ENCODE data around the gene TPRN.

The TPRN gene

GRCh38 chr9:137198902-137199283, 1.6 kb downstream of the TPRN start:
- H3K4me3 ChIP-seq (ENCODE audit: insufficient read depth, low read length, poor library complexity, severe bottlenecking), result no peak overlapping the region
- no peak overlapping the region for H2AFZ ChIP-seq (ENCODE audit: low read depth, low read length, severe bottlenecking)
- peaks cover 12% of the 10 kb centered on the region for H3F3A ChIP-seq (ENCODE audit: insufficient read depth)
- no peaks in the 10 kb centered on the region for H3K27me3 ChIP-seq (ENCODE audit: low read length)
- no peaks in the 10 kb centered on the region for H3K9me3 ChIP-seq (ENCODE audit: insufficient read depth, low read length)
- H3K9me2 ChIP-seq (replicated peaks; ENCODE audit: insufficient read depth, low read length), result no peaks in the 10 kb centered on the region
- no peaks in the 10 kb centered on the region for H3K36me3 ChIP-seq (ENCODE audit: low read length)
- H3K27ac ChIP-seq (ENCODE audit: low read depth, low read length), result no peak overlapping the region
- no peak overlapping the region for H3K9ac ChIP-seq (ENCODE audit: low read length)
- TF ChIP-seq CTCF (IDR thresholded peaks at IDR 0.05; ENCODE audit: insufficient read depth, low read length, poor library complexity, severe bottlenecking), result no peak
- no peak for TF ChIP-seq EZH2phosphoT487 (conservative IDR thresholded peaks at IDR 0.05; ENCODE audit: low read length)
- H4K20me1 ChIP-seq (ENCODE audit: low read depth, low read length), result no peaks in the 10 kb centered on the region
- H3K4me2 ChIP-seq (ENCODE audit: low read depth, low read length, poor library complexity, severe bottlenecking), result peak overlapping the region; percentile 59
- peaks cover 1% of the 10 kb centered on the region for H3K79me2 ChIP-seq (ENCODE audit: insufficient read depth, low read length)

- Histone ChIP-seq H3K9ac (ENCODE audit: low read length) (no peak overlapping the region), H3K27me3 (ENCODE audit: low read length) (no peaks in the 10 kb centered on the region)
Measured at GRCh38 chr9:137198051-137198901, 2.3 kb downstream of the TPRN start.

GRCh38 chr9:137195525-137196220, 4.9 kb downstream of the TPRN start:
- Histone ChIP-seq H3K36me3 (ENCODE audit: low read length) (no peaks in the 10 kb centered on the region), H3K4me2 (ENCODE audit: low read depth, low read length, poor library complexity, severe bottlenecking) (no peak overlapping the region), H3K9me3 (ENCODE audit: insufficient read depth, low read length) (no peaks in the 10 kb centered on the region), H3K79me2 (ENCODE audit: insufficient read depth, low read length) (no peaks in the 10 kb centered on the region; the same call in 1 of the 2 replicates), H3K9me2 (replicated peaks; ENCODE audit: insufficient read depth, low read length) (no peaks in the 10 kb centered on the region), H3K27ac (ENCODE audit: low read depth, low read length) (no peak overlapping the region), H2AFZ (ENCODE audit: low read depth, low read length, severe bottlenecking) (no peak overlapping the region), H4K20me1 (ENCODE audit: low read depth, low read length) (no peaks in the 10 kb centered on the region), H3K9ac (ENCODE audit: low read length) (no peak overlapping the region), H3K27me3 (ENCODE audit: low read length) (no peaks in the 10 kb centered on the region), H3F3A (ENCODE audit: insufficient read depth) (no peaks in the 10 kb centered on the region), H3K4me3 (ENCODE audit: insufficient read depth, low read length, poor library complexity, severe bottlenecking) (no peak overlapping the region)
- TF ChIP-seq CTCF (IDR thresholded peaks at IDR 0.05; ENCODE audit: insufficient read depth, low read length, poor library complexity, severe bottlenecking) (no peak), EZH2phosphoT487 (conservative IDR thresholded peaks at IDR 0.05; ENCODE audit: low read length) (no peak)

More at GRCh38 chr9:137198051-137198901, 2.3 kb downstream of the TPRN start:
- Histone ChIP-seq H3K27ac (ENCODE audit: low read depth, low read length) (no peak overlapping the region), H3K4me3 (ENCODE audit: insufficient read depth, low read length, poor library complexity, severe bottlenecking) (no peak overlapping the region), H3K36me3 (ENCODE audit: low read length) (no peaks in the 10 kb centered on the region), H3K79me2 (ENCODE audit: insufficient read depth, low read length) (no peaks in the 10 kb centered on the region; the same call in 1 of the 2 replicates), H3F3A (ENCODE audit: insufficient read depth) (peaks cover 12% of the 10 kb centered on the region), H2AFZ (ENCODE audit: low read depth, low read length, severe bottlenecking) (no peak overlapping the region), H3K9me3 (ENCODE audit: insufficient read depth, low read length) (no peaks in the 10 kb centered on the region), H3K9me2 (replicated peaks; ENCODE audit: insufficient read depth, low read length) (no peaks in the 10 kb centered on the region), H4K20me1 (ENCODE audit: low read depth, low read length) (no peaks in the 10 kb centered on the region), H3K4me2 (ENCODE audit: low read depth, low read length, poor library complexity, severe bottlenecking) (peak overlapping the region; percentile 59)
- no peak for TF ChIP-seq EZH2phosphoT487 (conservative IDR thresholded peaks at IDR 0.05; ENCODE audit: low read length)
- TF ChIP-seq CTCF (IDR thresholded peaks at IDR 0.05; ENCODE audit: insufficient read depth, low read length, poor library complexity, severe bottlenecking), result no peak
